Renal pelvis (tissue), 4 donors: ENCODE results near the gene RGS6. TPM values are rescaled to one million over a fixed set of nuclear protein-coding genes. Genes with fewer than 3 reads are reported as not detected.

Experiments
- DNase-seq: peaks from one replicate; pipeline ENCODE4 v3.0.0-alpha.2; 2013
- polyA plus RNA-seq, 3 donors: library from polyadenylated mRNA; unstranded; fragments of 120-200 nt; gene quantifications; one replicate each; pipeline ENCODE4 v1.2.1, GENCODE V29; 2013; ENCODE audit not compliant: insufficient read length in 3 of 3

RGS6 gene
- polyA plus RNA-seq, 3 donors, result 0.62 to 2.0 (median 0.93) TPM

DNA sequence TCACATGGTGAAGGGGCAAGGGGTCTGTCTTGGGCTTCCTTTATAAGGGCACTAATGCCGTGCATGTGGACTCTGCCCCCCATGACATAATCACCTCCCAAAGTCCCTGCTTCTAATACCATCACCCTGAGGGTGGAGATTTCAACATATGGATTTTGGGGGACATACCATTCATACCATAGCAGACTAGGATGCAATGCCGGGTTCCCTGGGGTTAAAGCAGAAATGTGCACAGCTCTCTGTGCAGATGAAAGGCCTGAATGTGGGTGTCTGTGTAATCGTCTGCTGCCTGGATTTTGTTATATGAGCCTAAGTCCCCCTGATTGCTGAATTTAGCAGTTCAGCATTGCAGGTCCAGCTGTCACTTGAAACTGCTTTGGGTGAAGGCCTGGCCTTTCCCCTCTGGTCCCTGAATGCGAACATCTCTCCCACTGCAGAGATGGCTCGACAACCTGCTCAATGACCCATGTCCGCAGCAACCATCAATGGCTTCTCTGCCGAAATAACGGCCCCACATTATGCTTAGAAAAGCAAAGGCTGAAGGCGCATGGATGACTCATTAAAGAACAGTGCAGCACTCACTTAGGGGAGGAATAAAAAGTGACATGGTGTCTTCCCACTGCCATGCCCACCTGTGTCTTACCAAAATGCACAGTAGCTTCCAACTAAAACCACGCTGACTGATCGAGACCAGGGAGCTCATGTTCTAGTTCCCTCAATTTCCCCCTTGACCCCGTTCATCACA is 675.3 kb downstream of the RGS6 start:
- no peak for DNase-seq

DNA sequence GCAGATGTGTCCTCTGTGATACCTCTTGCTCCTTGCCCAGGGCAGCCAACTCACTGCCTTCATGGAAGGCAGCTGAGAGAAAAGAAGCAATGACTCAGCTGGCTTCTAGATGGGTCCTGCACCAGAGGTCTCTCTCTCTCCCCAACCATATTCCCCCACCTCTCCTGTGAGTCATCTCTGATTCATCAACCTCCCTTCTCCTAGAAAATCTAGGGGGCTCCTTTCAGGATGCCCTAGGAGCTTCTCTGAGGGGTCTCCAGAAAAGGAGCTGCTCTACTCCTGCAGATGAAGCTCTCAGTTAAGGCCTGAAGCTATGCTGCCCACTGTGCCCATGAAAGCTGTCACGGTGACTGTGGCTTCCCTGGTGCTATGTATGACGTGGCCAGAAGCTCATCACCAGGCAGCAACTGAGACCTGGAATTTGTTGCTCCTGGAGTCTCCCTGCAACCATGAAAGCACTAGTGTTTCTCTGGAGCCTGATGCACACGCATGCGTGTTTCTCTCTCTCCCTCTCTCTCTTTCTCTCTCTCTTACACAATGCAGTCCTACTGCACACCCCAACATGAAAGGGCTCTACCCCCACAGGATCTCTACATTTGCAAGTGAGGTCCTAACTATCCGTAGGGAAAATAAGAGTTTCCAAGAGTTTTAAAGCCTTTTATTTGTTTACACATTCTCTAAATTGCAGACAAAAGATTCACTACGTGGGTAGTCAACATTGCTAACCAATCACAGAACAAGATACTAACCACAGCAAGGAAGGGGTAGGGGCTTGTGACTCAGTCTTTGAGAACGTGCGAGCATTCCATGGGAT is 676.4 kb downstream of the RGS6 start:
- no peak for DNase-seq

GRCh38 chr14:72609205-72609916 is 677.1 kb downstream of the RGS6 start:
- DNase-seq, result no peak

- DNase-seq, result no peak
Observed at GRCh38 chr14:72610096-72610830, 678.0 kb downstream of the RGS6 start.

DNA sequence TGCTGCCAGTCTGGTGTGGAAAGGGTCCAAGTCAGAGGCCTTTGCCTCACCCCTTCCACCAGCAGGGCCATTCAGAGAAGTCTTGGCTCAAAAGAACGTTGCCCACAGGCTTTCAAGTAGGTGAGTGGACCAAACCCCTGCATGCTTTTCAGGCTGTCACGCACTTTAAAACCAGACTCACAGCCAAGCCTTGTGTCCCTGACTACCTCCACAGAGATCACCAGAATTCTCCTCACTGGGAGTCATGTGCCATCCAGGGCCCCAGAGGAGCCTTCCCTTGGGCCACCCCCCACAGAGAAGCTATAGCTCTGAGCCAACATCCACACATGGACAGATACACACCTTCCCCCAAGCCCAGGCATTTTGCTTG is 678.6 kb downstream of the RGS6 start:
- DNase-seq, result no peak

DNA sequence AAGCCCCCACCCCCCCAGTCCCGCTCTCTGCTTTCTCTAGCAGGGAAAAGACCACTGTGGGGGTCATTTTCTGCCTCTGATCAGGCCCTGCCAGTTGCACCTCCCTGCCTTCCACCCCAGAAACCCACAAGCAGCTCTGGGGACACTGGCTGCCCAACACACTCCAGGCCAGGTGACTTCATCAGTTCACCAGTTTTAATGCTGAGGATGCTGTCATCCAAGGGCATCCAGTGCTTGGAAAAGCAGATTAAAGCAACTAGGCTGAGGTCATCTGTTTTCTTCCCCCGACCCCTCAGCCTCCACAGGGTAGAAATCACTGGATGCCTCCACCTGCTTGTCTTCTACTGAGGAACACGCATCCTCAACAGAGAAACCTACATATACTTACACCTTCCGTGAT is 679.3 kb downstream of the RGS6 start:
- DNase-seq, result no peak

- no peak for DNase-seq
Observed at GRCh38 chr14:72612041-72612440, 679.8 kb downstream of the RGS6 start.

DNA sequence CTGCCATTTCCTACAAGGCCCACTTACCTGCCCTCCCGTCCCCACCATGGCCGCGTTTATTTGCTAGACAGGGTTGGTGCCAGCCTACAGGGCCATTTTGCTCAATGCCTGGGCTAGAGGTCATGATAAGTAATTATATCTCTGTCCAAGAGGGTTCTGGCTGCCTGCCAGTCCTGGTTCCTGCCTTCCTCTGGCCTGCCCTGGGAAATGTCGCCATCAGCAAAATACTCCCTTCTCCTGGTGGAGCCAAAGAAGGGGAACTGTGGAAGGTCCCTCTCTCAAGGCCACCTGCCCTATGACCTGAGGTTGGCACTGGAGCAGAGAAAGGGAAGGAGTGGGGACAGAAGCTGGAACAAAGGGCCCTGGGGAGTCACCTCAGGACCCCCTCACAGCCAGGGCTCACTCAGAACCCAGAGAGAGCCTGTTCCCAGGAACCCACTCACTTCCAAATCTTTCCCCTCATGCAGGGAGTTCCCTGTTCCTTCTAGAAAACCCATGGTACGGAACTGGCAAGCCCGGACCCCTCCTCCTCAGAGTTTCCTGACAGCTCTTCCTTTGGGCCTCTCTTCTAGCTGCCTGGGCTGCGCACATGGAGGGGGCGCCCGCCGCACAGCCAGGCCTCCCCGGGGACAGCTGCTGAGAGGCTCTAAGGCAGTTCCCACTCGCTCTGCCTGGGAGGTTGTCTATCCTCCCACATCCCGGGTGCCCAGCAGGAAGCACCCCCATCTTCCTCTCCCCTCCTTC is 681.2 kb downstream of the RGS6 start:
- no peak for DNase-seq

GRCh38 chr14:72613975-72614319 is 681.7 kb downstream of the RGS6 start:
- no peak for DNase-seq

DNA sequence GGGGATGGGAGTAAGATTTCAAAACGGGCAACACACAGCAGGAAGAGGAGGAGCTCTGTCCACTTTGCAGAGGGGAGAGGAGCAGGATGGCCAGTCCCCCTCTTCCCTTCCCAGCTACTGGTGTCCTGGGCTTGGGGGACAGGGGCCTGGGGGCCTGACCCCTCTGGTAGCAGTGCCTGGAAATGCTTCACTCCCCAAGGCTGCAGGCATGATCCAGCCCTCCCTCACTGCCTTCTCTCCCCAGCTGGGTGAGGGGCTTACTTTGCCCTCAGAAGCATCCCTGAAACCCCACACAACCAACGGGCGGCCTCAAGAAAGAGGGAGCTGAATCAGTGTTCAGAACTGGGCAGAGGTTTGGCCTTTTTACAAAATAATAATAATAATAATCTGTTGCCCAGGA is 682.1 kb downstream of the RGS6 start:
- no peak for DNase-seq

DNA sequence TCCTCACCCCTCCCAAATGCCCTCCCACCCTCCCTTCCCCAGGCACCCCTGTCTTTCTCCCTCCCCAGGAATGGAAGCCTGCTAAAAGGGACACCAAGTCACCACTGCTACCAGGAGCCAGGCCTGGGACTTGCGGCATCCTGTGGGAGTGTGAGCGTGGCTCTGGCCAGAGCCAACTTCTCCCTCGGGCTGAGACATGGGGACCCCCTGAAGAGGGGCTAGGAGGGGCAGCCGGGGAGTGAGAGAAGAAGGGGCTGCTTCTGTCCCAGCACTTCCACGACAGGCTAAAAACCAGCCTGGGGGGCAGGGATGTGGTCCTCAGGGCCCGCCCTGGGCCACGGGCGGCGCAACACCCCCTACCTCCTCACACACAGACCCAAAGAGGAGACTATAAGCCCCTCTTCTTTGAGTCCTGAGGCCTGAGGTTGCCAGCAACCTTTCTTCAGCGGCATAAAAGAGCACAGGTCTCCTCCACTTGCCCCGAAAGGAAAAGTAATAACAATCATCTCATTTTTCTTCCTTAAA is 682.7 kb downstream of the RGS6 start:
- DNase-seq, result no peak

DNA sequence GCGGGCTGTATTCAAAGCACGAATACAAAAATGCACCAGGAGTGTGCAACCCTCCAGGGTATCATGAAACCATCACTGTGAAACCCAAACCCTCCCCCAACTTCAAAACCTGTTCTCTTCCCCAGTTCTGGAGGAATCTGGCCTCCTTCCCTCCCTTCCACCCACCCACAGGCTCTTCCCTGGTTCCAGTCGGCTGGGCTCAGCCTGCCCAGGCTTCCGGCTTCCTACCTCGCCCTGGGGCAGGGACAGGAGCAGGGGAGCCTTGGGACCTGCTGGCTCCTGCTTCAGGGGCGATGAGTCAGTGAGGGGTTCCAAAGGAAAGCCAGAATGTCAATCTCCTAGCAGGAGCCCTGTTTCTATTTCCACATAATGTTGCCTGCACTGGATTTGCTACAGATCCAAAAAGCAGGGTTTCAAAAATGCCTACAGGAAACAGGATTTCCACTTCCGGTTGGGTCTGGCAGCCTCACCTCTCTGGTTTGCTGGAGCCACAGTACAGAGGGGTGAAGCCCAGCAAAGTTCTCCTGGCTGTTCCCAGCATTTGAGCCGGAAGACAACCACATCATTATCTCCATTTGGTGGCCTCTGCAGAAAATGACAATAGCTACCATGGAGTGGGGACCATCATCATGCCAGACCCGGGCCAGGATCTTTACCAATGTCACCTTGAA is 683.4 kb downstream of the RGS6 start:
- DNase-seq, result peak; percentile 52
